ENCODE data around the gene C14orf119.

- TF ChIP-seq EZH2 (IDR thresholded peaks at IDR 0.05) (no peak), POLR2AphosphoS5 (IDR thresholded peaks at IDR 0.05; ENCODE audit: borderline replicate concordance, low read depth, low read length) (no peak), FOXP2 (optimal IDR thresholded peaks at IDR 0.05; ENCODE audit: control extremely low read depth, extremely low read length, insufficient read depth) (no peak)
These were observed 52.4 kb downstream of the C14orf119 start for GRCh38 chr14:23147676-23148075.

Data from SK-N-MC (cell line).